Activated CD4-positive, alpha-beta T cell treated with anti-CD3 and anti-CD28 coated beads, Interleukin-2, amount 50 U/mL, for 4 hours (primary cell): ENCODE measurements around the gene ZNF653.

Source experiments
- DNase-seq, 2 experiments: peaks; one replicate each; pipeline ENCODE4 v3.0.0-alpha.2; 2020

The ZNF653 gene

DNA sequence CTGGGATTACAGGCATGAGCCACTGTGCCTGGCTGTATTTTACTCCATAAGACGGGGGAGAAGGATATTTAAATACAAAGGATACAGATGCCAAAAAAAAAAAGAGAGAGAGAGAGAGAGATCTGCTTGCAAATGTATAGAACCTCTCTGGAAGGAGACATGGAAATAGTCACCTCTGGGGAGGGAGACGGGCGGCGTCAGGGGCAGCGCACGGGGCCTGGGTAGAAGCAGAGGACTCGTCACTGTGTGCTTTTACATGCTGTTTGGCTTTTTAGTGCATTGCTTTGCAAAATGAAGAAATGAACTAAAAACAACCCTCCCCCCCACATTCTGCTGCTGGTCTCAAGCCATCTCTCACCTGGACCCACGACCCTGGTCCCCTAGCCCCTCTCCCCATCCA is 4.8 kb upstream of the ZNF653 start:
- no peak for DNase-seq

DNA sequence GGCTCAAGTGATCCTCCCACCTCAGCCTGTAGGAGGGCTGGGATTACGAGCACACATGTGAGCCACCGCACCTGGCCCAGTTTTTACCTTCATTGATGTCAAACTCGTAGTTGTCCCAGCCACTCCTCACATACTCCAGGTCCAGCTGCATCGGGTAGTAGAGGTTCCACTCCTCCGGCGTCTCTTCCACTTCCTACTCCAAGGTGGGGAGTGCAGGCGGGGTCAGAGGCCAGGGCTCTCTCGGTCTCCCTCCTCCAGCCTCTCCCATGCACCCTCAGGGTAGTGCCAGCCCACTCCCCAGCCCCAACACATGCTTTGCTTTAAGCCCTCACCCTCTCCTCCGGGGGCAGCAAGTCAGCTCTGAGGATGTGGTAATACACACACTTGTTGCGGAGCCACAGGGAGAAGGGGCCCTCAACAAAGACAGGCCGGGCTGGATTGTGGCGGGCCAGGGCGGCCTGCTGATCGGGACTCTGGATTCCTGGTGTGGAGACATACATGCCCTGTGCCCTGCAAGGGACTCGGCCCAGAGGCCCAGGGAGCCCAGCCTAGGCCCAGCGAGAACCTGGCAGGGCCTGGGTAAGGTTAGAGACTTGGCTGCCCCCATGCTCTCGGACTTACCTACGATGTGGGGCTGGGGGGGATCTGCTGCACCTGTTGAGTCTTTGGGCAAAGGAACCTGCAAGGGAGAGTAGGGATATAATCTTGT is 1.9 kb upstream of the ZNF653 start:
- no peak for DNase-seq

DNA sequence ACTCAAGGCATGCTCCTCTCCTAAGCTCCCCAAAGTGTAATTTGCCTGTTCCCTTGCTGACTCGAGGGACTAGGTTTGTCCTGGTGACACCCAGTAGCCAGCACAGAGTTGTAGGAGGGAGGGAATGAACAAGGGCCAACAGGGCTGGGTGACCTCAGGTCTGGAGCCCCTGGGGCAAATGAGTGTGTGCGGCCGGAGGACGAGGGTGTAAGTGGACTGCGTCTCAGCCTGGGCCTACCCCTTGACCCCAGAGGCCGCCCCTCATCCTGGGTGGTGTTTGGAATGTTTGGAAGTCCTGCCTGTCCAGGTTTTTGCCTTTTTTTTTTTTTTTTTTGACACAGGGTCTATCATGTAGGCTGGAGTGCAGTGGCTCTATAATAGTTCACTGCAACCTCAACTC is 1.3 kb upstream of the ZNF653 start:
- no peak for DNase-seq

DNA sequence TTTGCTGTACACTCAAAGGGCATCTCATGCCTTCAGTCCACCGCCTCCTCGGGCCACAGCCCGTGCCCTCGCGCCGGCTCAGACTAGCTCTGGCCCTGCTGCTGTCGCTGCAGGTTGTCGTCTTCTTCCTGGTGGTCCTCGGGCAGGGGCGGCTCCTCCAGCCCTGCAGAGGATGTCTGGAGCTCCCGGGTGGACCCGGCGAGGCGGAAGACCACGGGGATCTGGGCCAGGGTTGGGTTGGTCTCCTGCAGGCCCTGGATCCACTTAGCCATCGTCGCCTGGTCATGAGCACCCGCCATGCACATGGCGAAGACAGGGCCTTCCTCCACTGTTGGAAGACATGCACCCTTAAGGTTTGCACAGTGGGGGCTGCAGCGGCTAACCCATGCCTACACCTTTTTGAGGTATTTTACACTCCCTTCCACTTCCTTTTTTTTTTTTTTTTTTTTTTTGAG is 489 bp upstream of the ZNF653 start:
- DNase-seq: no peak

DNA sequence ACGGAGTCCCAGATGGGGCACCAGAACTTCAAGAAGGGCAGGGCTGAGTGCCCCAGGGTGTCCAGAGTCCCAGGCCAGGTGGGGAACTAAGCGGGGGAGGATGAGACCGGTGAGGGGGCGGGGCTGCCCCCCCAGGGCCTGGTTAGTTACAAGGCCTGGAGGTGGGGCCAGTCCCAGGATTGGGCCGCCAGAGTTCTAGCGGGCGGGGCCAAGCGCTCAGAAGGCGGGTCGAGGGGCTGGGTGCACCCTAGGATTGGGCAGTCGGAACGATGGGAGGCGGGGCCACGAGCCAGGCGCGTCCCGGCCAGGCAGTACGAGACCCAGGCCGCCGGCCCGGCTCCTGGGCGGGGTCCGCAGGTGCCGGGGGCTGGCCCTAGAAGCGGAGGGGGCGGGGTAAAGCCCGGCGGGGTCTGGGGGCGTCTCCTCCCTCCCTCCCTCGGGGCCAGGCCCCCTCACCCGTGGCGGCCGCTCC is 571 bp downstream of the ZNF653 start:
- DNase-seq: peak; percentile 96

DNA sequence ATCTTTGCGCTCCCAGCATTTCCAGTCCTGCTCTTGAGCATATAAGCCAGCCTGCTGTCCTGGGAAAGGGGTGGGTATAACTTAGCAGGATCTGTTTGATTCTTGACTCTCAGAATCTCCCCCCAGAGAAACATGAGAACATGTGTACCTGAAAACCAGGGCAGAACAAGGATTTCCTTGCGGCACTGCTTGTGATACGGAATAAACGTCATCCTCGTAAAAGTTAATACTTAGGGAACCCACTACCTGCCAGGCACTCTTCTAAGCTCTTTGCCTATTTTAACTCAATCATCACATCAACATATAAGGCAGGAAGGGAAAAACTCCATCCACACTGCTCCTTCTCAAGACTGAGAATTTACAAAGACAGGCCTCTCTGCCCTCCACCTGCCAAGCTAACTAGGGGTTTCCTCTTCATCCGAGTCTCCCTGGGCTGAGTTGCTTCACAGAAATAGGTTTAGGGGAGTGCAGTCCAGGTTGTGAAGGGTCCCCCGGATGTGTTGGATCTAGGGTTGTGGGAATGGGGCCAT is 1.1 kb downstream of the ZNF653 start:
- DNase-seq: no peak

DNA sequence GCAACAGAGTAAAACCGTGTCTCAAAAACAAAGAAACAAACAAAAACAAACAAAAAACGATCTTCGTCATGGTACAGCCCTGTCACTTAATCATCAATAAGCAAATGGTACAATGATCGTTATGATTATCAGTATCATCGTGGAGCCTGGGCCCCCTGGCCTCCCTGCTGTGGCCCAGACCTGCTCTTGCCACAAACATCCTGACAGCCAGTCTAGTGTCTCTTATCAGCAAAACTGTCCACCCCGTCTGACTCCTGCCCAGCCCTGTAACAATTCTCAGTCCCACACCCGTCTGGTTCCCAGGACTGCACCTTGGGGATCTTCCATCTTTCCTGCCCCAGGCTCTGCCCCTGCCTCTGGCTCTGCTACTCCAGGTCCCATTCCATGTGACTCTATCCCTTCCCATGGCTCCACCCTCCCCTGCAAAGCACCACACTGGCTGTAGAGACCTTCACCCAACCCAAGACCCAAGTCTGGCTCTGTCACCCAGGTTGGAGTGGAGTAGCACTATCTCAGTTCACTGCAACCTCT is 5.7 kb downstream of the ZNF653 start:
- no peak for DNase-seq

DNA sequence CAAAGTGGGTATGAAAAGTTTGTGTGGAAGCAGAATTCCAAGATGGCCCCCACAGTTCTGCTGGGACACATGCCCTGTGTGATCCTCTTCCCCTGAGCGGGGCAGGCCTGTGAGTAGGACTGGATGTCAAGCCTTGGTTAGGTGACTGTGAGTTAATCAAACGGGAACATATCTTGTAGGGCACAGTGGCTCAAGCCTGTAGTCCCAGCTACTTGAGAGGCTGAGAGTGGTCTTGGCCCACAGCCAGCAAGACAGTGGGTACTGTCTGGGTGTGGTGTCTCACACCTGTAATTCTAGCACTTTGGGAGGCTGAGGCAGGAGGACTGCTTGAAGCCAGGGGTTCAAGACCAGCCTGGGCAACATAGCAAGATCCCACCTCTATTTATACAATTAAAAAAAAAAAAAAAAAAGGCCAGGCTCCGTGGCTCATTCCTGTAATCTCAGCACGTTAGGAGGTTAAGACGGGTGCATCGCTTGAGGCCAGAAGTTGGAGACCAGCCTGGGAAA is 6.4 kb downstream of the ZNF653 start:
- no peak for DNase-seq

DNA sequence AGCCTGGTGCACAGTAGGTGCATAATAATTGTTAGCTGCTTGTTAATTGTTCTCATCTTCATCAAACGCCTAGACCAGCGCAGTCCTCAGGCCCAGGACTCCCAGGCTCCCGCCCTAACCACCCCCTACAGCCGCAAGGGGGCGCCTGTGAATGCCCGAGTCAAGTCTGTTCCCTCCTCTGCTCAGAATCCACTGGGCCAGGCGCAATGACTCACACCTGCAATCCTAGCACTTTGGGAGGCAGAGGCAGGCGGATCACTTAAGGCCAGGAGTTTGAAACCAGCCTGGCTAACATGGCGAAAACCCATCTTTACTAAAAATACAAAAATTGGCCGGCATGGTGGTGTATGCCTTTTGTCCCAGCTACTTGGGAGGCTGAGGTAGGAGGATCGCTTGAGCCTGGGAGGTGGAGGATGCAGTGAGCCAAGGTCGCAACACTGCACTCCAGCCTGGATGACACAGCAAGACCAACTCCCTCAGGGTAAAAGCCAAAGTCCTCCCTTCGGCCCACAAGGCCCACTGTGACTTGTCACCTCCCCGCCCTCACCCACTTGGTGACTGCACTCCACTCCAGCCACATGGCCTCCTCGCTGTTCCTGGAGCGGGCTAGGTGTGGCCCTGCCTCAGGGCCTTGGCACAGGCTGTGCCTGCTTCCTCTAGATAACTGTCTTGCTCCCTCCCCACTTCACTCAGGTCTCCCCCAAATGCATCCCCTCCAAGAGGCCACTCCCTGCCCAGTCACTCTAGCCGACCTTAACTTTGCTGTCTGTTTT is 9.1 kb downstream of the ZNF653 start:
- DNase-seq: peak; percentile 58 to 62

DNA sequence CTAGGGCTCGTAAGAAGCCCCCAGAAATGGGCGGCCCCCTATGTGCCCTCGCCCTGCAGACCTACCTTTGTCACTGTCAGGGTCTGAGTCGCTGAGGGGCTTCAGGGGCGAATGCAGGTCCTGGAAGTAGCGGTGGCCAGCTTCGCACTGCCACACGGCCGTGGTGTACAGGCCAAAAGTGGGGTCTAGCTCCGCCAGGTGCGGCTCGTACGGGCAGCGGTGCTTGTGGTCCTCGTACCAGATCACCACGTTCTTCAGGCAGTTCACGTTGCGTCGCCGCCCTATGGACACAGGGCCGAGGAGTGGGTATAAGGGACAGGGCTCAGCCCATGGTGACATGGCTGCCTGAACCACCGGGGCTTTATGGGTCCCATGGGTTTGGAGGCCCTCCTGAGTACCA is 9.8 kb downstream of the ZNF653 start:
- no peak for DNase-seq

DNA sequence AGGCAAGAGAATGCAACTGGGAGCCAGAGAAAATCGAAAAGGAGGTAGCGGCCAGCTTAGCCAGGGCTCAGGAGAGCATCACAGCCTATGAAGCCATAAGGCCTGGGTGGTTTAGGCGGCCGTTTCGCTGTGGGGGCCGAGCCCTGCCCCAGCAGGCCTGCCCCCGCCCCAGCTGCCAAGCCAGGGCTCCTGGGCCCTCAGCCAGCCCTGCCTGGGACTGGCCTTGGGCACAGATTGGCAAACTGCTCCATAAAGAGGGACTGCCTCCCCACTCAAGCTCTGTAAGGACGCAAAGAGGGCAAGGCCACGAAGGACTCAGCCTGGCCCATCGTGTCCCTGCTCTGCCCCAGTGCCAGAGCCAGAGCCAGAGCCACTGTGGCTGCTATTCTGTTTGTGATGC is 10.2 kb downstream of the ZNF653 start:
- DNase-seq: no peak

DNA sequence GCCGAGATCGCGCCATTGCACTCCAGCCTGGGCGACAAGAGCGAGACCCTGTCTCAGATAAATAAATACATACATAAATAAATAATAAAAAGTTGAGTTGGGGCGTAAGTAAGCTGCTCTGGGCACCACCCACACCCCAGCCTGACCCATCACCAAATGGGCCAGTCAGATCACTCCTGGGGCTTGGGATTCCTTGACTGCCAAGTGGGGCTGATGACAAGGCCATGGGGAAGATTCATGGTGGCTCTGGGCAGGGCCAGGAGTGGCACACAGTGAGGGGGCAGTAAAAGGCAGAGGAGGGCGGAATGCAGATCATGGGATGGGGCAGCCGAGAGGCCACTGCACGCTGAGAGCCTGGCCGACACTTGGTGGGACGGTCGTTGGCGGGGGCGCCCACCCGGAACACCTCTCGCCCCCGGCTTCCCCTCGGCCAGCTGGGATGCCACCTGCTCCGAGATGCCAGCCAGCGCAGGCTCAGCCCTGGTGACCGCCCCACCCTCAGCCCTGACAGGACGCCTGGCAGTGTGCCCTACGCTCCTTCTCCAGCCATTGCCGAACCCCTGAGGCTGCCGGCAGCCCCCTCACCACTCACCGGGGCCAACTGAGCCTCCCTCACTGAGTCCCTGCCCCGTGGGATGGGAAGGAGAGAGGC is 10.9 kb downstream of the ZNF653 start:
- no peak for DNase-seq

DNA sequence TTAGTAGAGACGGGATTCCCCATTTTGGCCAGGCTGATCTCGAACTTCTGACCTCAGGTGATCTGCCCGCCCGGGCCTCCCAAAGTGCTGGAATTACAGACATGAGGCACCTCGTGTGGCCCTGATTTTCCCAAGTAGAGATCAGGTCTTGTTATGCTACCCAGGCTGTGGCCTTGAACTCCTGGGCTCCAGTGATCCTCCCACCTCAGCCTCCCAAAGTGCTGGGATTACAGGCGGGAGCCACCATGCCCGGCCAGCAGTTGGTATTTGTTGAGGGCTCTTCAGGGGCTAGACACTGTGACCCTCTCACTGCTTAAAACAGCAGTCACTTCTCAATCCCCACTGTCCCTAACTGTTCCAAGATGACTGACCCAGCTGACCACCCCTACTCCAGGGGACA is 16.3 kb downstream of the ZNF653 start:
- DNase-seq: no peak

DNA sequence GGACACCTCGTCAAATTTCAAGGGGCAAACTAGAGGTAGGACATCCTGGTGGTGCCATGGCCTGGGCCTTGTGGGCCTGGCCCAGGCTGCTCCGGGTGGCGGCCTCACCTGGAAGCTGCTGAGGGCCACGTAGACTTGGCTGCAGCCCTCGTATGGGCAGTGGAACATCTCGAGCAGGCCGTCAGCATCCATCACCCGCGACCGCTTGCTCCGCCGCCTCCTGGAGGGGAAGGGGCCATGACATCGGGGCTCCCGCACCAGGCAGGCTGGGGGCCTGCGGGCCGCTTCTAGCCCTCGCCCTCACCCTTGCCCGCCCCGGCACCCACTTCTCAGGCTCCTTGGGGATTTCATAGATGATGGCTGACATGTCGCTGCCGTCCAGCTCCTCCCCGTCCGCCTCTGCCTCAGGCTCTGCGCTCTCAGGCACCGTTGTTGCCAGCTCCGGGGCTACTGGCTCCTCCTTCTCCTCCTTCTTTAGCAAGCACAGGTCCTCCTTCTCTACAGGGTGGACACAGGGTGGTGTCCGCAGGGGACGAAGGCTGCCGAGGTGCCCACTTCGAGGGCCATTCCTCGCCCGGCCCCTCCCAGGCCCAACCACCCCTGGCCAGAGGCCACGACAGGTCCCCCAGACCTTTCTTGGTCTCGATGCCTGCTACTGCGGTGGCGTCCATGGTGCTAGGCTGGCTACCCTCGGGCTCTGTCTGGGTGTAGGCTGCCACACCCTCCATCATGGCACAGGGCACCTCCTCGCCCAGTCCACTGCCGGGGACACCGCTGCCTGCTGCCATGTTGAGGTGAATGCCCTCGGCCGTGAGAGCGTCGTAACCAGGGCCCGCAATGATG is 18.8 kb downstream of the ZNF653 start:
- DNase-seq: no peak

DNA sequence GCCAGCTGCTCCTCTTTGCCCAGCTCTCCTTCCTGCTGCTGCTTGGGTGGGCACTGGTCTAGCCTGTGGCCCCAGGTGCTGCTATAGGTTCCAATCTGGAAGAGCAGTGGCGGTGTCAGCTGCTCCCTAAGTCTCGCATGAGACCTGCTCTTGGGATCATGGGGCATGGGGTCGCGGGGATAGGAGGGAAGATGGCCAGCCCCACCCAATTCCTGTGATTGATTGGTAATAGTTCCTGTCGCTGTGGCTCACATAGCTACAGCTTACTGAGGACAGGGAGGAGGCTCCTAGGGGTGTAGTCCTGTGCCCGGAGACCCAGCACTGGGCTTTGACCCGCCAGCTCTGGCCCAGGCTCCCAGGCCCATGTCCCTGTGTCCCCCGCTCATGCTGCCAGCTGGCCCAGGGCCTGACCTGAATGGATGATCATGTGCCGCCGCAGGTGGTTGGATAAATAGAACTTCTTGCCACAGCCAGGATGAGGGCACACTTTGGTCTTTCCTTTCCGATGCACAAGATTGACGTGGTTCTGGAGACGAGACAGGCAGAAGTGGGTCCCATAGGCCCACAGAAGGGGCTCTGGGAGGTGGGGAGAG is 20.3 kb downstream of the ZNF653 start:
- DNase-seq: no peak

DNA sequence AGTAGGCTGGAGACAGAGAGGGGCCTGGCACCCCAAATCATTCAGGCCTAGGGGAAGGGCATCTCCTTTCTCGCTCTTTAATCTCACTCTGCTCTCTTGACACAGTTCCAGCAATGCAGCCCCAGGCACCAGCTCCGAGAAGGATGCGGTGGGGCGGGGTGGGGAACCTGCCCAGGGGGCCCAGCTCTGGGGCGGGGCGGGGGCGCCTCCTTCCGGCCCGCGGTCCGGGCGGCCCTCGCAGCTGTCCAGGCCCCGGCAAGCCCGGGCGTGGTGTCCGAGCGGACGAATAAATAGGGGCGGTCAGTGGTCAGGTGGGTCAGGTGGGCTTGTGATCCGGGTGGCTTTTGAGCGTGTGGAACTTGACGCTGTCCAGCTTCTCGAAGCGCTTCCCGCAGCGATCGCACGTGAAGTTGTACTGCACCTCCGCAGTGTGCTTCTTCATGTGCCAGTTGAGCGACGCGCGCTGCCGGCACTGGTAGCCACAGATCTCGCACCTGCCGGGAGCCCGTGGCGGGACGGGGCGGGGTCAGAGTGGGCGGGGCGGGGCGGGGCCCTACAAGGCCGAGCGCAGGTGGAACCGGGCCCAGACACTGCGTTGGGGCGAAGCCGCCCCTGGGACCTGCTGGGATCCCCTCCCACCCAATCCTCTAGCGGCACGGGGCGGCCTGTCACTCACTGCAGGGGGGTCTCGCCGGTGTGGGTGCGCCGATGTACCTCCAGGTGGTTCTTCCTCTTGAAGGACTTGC is 22.1 kb downstream of the ZNF653 start:
- DNase-seq: no peak

DNA sequence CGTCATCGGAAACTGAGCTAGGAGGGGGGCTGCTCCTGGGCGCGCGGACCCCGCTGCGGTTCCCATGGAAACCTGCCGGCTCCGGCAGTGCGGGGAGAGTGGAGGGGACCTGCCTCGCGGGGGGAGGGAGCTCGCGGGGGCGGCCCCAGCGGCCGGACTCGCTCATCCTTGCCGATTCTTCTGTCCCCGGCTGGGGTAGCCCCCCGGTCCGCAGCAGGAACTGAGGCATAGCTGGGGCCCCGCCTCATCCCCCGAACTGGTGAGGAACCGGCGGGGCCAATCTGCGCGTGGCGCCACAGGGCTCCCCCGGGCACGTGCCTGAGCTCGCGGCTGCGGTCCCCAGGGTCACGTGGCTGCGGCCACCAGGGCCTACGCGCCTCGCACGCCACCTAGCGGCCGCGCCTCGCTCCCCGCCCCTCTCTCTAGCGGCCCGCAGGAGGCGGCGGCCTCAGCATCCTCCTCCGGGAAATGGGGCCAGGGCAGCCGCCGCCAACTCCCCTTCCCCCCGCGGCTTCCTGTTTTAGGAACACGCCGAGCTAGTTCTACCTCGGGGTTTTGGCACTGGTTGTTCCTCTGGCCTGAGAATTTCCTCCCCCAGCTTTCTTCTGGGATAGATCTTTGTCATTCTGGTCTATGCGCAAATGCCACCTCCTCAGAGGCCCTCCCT is 23.1 kb downstream of the ZNF653 start:
- peak; percentile 70 to 71 for DNase-seq

DNA sequence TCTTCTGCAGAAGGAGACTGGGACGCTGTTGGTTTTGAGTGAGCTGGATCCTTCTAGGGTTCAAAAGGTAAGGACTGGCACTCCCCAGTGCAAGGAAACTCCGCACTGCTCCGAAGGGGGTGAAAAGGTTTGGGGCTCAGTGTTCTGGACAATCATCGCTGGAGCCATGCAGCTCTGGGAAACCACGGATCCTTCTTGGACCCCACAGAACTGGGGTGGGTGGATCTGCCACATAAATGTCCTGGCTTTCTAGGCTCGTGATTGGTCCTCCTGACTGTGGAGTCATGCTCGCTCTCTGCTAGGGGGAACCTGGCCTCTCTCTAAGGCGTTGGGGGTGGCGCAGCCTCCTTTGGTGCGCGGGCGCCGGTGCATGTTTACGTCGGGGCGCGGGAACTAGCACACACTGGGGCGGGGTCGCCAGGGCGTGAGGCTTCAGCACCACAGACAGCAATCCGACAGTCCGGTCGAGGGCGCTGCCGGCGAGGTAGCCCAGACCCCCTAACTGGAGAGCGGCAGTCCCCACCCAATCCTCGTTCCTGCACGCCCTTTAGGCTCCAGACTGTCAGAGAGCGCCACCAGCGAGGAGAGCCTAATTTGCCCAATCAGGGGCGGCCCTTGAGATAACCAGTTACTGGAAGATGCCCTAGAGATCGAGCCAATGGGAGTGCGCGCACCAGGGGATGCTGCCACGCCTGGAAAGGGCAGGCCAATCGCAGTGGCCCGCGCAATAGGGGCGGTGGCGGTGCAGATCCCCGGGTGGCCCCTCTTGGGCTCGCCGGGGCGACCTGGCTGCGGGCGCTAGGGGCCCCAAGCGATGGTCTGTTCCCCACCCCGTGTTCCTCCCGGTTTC is 23.9 kb downstream of the ZNF653 start:
- peak; percentile 53 to 62 for DNase-seq
